ENCODE data around the gene SHROOM2. TPM values are rescaled to one million over a fixed set of nuclear protein-coding genes. Genes with fewer than 3 reads are reported as not detected.

SHROOM2 gene
- total and polyA plus RNA-seq, 8 donors = 1.3 to 11.3 (median 3.9) TPM

DNA sequence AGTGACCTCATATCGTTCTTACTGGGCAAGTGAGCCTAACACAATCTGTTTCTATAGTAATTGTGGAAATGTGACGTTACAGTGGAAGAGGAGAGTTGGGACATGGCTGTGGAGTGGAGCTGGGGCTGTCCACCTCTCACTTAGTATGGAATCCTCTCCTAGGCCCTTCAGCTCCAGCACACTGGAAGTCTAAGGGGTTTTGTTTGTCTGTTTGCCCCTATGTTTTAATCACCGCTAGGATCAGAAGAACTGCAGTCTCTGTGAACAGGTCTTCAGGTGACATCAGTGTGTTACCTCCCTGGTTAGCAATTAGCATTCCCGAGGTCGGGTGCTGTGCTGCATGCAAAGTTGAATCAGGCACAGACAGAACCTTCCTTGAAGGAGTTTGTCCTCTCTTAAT lies 131.6 kb downstream of the SHROOM2 start:
- DNase-seq = no peak
- H3K27ac ChIP-seq = no peak overlapping the region
- no peak overlapping the region for H3K4me3 ChIP-seq
- intact Hi-C loops (cut with DNase I; ENCODE audit: low total_unique reads) = no loop called here
- no peaks in the 10 kb centered on the region for H3K36me3 ChIP-seq
- H3K27me3 ChIP-seq = no peaks in the 10 kb centered on the region
- WGBS, 5 donors = 62 to 92% (median 85%) methylated on average over 5 of the region's 5 CpGs
- TF ChIP-seq EP300 (IDR thresholded peaks at IDR 0.05) (no peak), POLR2AphosphoS5 (IDR thresholded peaks at IDR 0.05) (no peak), POLR2A (IDR thresholded peaks at IDR 0.05) (no peak)
- TF ChIP-seq, protein P1, sequence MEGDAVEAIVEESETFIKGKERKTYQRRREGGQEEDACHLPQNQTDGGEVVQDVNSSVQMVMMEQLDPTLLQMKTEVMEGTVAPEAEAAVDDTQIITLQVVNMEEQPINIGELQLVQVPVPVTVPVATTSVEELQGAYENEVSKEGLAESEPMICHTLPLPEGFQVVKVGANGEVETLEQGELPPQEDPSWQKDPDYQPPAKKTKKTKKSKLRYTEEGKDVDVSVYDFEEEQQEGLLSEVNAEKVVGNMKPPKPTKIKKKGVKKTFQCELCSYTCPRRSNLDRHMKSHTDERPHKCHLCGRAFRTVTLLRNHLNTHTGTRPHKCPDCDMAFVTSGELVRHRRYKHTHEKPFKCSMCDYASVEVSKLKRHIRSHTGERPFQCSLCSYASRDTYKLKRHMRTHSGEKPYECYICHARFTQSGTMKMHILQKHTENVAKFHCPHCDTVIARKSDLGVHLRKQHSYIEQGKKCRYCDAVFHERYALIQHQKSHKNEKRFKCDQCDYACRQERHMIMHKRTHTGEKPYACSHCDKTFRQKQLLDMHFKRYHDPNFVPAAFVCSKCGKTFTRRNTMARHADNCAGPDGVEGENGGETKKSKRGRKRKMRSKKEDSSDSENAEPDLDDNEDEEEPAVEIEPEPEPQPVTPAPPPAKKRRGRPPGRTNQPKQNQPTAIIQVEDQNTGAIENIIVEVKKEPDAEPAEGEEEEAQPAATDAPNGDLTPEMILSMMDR (IDR thresholded peaks at IDR 0.05) = no peak
- peaks cover 0 to 3% (median 0%) of the 10 kb centered on the region in 4 donors for H3K9me3 ChIP-seq
- H3K4me1 ChIP-seq = no peaks in the 10 kb centered on the region

DNA sequence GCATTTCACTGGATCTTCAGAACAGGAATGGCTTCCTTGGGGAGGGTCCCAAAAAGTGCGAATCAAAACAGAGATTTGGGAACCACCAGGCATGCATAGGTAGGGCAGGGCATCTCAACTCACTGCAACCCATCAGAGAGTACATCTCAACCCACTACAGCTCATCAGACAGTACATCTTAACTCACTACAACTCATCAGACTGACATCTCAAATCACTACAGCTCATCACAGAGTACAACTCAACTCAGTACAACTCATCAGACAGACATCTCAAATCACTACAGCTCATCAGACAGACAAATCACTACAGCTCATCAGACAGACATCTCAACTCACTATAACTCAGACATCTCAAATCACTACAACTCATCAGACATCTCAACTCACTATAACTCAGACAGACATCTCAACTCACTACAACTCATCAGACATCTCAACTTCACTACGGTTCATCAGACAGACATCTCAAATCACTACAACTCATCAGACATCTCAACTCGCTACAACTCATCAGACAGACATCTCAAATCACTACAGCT lies 133.5 kb downstream of the SHROOM2 start:
- 63 to 95% (median 78%) methylated on average over 2 to 3 of the region's 3 CpGs for WGBS, 5 donors

DNA sequence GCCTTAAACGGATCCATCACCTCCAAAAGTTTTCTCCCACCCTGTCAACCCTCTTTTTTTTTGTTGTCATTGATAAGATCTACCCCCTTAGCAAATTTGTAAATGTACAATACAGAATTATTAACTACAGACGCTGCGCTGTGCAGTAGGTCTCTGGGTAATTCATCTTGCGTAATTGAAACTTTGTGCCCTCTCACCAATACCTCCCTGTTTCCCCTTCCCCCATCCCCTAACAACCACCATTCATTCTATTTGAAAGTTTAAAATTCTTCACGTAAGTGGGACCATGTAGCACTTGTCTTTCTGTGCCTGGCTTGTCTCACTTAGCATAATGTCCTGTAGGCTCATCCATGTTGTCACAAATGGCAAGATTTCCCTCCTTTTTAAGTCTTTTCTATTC lies 135.2 kb downstream of the SHROOM2 start:
- 82 to 98% (median 87%) methylated on average over 5 of the region's 5 CpGs for WGBS, 5 donors
- Histone ChIP-seq H3K4me1 (no peaks in the 10 kb centered on the region), H3K4me3 (no peak overlapping the region), H3K9me3 (peaks cover 0 to 3% (median 0%) of the 10 kb centered on the region in 4 donors), H3K27ac (no peak overlapping the region), H3K36me3 (no peaks in the 10 kb centered on the region), H3K27me3 (no peaks in the 10 kb centered on the region)
- no peak for DNase-seq
- TF ChIP-seq POLR2AphosphoS5 (IDR thresholded peaks at IDR 0.05) = no peak
- no peak for TF ChIP-seq EP300 (IDR thresholded peaks at IDR 0.05)
- TF ChIP-seq, protein P1 (IDR thresholded peaks at IDR 0.05) = no peak
- no peak for TF ChIP-seq POLR2A (IDR thresholded peaks at IDR 0.05)
- intact Hi-C loops (cut with DNase I; ENCODE audit: low total_unique reads) = no loop called here

More for the DNA sequence above, 133.5 kb downstream of the SHROOM2 start:
- Histone ChIP-seq H3K4me1 (no peaks in the 10 kb centered on the region), H3K9me3 (peaks cover 0 to 3% (median 0%) of the 10 kb centered on the region in 4 donors), H3K4me3 (no peak overlapping the region), H3K36me3 (no peaks in the 10 kb centered on the region), H3K27ac (no peak overlapping the region), H3K27me3 (no peaks in the 10 kb centered on the region)
- no peak for DNase-seq
- no peak for TF ChIP-seq POLR2A (IDR thresholded peaks at IDR 0.05)
- no peak for TF ChIP-seq EP300 (IDR thresholded peaks at IDR 0.05)
- TF ChIP-seq, protein P1 (IDR thresholded peaks at IDR 0.05) = no peak
- no peak for TF ChIP-seq POLR2AphosphoS5 (IDR thresholded peaks at IDR 0.05)
- intact Hi-C loops (cut with DNase I; ENCODE audit: low total_unique reads) = no loop called here

DNA sequence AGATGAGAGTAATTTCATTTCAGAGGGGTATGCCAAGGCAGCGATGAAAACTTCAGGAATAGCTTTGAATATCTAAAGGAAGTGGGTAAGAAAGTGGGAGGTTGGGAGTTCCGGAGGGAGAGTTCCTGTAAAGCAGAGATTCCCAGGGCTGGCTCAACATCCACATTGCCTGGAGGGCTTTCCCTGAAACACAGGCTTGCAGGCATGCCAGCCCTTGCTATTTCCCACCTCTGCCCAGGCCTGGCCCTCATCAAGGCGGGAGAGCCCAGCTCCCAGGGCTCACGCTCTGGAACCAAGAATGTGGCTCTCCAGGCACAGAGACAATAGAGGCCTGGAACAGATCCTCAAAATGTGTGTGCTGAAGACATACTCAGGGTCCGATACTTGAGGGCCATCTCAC lies 137.1 kb downstream of the SHROOM2 start:
- H3K4me1 ChIP-seq = no peaks in the 10 kb centered on the region
- no peaks in the 10 kb centered on the region for H3K27me3 ChIP-seq
- no peaks in the 10 kb centered on the region for H3K36me3 ChIP-seq
- intact Hi-C loops (cut with DNase I; ENCODE audit: low total_unique reads) = no loop called here
- no peak for DNase-seq
- TF ChIP-seq, protein P1 (IDR thresholded peaks at IDR 0.05) = no peak
- TF ChIP-seq POLR2A (IDR thresholded peaks at IDR 0.05) (no peak), POLR2AphosphoS5 (IDR thresholded peaks at IDR 0.05) (no peak), EP300 (IDR thresholded peaks at IDR 0.05) (no peak)
- no peak overlapping the region for H3K27ac ChIP-seq
- H3K9me3 ChIP-seq = peaks cover 0 to 3% (median 0%) of the 10 kb centered on the region in 4 donors
- no peak overlapping the region for H3K4me3 ChIP-seq
- 74 to 96% (median 82%) methylated on average over 4 to 5 of the region's 5 CpGs for WGBS, 5 donors
